GM18499 (cell line): ENCODE measurements around the gene FOXI3.
"Not testable (repeated sequence)": the region's sequence is repeated elsewhere in the genome, so short reads cannot be mapped to it uniquely, and the experiment has no call there.

Source experiments
- ATAC-seq: cut with Tn5 transposase; IDR thresholded peaks from one replicate; pipeline ENCODE4 v1.9.1; 2021; ENCODE audit warnings: moderate number of reproducible peaks; ENCODE audit not compliant: insufficient read depth, unreplicated experiment

Gene FOXI3

GRCh38 chr2:88443353-88443938 is 9.0 kb downstream of the FOXI3 start:
- no peak for ATAC-seq

- no peak for ATAC-seq
Measured at GRCh38 chr2:88442473-88442872, 10.0 kb downstream of the FOXI3 start.

GRCh38 chr2:88442061-88442460 is 10.4 kb downstream of the FOXI3 start:
- ATAC-seq = no peak

GRCh38 chr2:88437010-88437409 is 15.5 kb downstream of the FOXI3 start:
- no peak for ATAC-seq

- no peak for ATAC-seq
Measured at GRCh38 chr2:88429929-88430328, 22.6 kb downstream of the FOXI3 start.

GRCh38 chr2:88423733-88424132 is 28.8 kb downstream of the FOXI3 start:
- ATAC-seq = no peak

GRCh38 chr2:88419051-88419450 is 33.4 kb downstream of the FOXI3 start:
- ATAC-seq = not testable (repeated sequence)

GRCh38 chr2:88416016-88416663 is 36.4 kb downstream of the FOXI3 start:
- no peak for ATAC-seq

- not testable (repeated sequence) for ATAC-seq
Measured at GRCh38 chr2:88408870-88409269, 43.6 kb downstream of the FOXI3 start.

GRCh38 chr2:88400037-88400767 is 52.3 kb downstream of the FOXI3 start:
- no peak for ATAC-seq

- no peak for ATAC-seq
Measured at GRCh38 chr2:88398180-88398579, 54.3 kb downstream of the FOXI3 start.
